Measurements from ENCODE around the gene COL4A1.

DNA sequence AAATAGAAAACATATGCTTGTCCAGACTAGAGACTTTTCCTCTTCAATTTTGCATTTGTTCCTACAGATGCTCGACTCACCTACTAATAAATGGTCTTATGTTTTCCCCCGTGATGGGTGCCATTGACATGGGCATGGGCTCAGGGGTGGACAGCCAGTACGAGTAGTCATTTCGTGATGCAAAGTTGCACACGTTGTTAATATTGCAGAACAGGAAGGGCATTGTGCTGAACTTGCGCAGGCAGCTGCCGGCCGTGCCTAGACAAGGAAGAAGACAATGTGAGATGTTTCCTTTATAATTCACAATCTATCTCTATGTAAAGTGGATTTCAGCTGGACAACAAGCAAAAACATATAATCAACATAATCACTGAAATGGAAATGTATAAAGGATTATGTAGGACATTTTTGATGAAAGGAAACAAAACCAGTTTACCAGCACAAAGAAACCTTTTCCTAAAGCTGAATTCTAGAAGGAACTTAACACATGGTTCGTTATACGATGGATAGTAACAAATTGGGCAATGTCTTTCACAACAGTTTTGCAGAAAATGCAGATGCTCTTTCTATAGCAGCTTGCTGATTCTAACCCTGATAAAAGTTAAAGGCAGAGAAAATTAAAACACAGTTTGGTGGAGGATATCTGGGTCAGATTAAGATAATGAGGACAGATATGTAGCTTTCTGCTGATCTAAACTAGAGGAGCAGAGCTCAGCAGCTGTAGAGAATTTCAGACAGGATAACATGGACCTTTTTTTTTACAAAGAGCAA lies 145.7 kb downstream of the COL4A1 start:
- TF ChIP-seq EZH2 (IDR thresholded peaks at IDR 0.05; ENCODE audit: insufficient read depth, poor library complexity, severe bottlenecking): no peak
- TF ChIP-seq EZH2phosphoT487 (IDR thresholded peaks at IDR 0.05; ENCODE audit: insufficient read depth, low read depth): no peak

All from GM23248 (cell line).